Middle frontal gyrus (tissue), 1 donor: ENCODE data around the gene NRXN3.
A peak's percentile ranks its signal among the peaks of the same experiment; 100 is the strongest.

Experiments used
- DNase-seq: peaks from one replicate; pipeline ENCODE4 v3.0.0-alpha.2; 2015; ENCODE audit warnings: low spot score; ENCODE audit errors: extremely low spot score

NRXN3 gene

DNA sequence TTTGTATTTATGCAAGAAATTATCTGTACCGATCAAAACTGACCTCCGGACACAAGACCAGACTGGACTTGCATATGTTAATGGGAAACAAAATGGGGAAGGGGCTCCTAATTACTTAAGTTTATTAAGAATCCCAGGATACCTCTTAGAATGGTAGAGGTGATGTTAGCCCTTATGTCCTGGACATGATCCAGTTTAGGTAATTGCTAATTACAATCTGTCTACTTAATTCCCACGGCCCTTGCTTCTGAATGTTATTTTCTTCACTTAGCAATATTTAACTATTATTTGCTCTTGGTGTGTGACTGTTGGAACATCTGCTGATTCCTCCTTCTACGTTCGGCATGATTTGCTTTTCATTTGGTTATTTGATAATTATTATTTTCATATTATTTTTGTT, 1397.1 kb downstream of the NRXN3 start:
- no peak for DNase-seq

DNA sequence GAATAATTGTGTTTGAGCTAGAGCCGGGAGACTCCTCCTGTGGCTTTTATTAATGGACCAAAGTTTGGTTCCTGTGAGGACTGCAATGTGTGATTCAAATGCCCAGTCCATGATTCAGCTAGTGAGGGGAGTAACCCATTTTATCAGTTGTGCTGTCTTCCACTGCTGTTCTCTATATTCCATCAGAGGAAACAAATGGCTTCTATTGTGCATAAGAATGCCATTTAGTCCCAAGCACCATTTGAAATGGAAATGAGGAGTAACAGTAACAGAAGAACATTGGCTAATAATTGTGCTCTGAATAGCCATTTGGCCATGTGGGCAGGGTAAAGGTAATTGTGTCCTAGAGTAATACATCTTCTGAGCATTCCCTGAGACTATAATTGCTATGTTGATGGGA, 1398.4 kb downstream of the NRXN3 start:
- DNase-seq, result no peak

DNA sequence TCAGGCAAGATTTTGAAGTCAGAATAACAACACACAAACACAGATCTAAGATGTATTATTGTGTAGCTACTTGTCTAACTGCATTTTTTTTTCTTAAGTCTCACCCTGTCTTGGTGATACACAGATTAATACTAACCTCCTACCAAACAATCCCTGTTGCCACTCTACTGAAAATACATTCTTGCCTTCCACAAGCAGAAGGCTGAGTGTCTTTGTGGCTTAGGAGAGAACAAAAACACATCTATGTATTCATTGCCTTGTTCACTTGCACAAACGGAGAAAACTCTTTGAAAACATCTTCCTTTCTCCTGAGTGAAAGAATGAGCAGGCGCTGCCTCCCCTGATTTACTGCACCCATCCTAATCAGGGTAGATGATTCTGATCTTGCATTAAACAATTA, 1398.9 kb downstream of the NRXN3 start:
- no peak for DNase-seq

DNA sequence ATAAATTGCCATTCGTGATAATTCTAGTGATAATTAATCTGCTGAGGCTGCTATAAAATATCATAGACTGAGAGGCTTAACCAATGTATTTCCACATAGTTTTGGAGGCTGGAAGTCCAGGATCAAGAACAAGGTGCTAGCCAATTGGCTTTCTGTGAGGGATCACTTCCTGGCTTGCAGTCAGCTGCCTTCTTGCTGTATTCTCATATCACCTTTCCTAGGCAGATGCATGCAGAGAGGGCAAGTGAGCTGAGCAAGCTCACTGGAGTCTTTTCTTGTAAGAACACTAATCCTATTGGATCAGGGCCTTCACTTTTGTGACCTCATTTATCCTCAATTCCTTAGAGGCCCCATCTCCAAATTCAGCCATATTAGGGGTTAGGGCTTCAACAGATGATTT, 1400.5 kb downstream of the NRXN3 start:
- DNase-seq, result no peak

DNA sequence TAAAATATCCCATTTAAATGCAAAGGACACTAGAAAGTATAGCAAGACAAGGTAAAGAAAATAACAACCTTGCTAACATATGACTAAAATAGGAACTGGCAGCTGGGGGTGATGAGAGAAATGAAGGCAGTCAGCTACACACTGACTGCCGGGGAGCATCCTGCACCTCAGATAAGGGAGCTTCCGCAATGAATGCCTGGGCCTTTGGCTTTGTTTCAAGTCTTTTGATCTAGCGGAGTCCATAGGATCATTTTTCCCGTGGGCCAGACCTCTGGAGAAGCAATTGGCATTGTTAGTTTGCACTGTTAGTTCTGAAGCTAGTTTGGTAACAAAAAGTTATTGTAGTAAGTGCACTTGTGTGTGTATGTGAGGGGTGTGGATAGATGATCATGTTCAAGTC, 1401.2 kb downstream of the NRXN3 start:
- DNase-seq, result no peak

DNA sequence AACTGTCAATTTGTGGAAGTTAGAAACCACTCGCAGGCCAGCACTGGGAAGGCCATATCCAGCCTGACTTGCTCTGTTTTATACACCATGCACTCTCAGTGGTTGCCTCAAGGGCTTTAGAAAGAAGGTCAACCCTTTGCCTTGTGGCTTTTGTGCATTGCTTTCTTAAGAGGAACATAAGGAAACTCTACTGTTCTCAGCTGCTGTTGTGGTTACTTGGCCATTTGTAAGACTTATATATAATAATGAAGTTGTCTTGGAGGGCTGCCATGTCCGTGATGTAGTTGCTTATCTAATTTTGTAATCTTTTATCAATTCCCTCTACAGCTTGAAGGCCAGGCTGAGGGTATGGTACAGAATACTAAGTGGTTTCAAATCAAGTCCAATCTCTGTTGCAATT, 1403.3 kb downstream of the NRXN3 start:
- no peak for DNase-seq

DNA sequence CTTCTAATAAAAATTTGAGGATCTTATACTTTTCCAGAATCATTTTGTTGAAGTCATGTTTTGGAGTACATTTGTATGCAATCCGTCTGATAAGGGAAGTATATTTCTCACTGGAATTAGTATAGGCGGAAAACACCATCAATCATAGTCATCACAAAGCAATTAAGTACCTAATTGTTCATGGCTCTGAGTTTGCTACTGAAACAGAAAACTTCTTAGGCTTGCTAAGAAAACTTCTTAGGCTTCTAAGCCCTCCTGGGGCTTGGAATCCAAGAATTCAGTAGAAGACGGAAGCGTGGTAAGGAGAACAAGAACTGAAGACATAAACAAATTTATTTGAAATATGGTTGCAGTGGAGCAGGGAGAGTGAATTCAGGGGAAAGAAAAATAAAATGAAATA, 1404.9 kb downstream of the NRXN3 start:
- DNase-seq, result no peak

DNA sequence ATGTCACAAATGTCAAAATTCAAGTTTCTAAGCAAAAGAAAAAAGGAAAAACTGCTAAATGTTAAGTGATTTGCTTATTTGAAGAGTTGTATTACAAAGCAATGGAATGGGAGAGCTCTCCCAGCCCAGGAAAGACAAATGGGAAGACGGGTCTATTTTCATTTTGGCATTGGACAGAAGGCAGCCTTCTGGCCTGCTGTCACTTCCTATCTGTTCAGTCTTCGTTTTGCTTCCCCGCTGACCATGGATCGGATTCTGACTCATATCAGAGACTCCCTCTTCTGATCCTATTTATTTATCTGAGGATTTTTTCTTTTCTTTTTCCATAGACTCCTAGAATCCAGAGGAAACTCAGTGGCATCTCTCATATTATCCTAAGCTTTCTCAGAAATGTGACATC, 1406.3 kb downstream of the NRXN3 start:
- DNase-seq, result no peak

DNA sequence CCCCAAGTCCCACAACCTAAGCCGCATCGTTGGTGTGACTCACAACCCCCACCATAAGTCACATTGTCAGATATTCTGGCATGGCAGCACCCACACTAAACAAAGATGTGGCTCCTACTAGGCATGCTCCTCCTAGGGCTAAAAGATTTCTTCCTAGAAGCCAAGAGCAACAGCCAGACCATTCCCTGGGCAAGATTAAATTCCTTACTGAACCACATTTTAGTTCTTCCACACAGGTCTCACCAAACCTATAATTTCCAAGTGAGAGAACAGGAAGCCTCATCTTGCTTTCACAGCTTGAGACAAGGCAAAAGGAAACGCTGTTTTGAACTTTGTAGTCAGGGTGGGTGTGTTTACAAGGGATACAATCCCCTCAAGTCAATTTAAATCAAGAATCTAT, 1408.3 kb downstream of the NRXN3 start:
- no peak for DNase-seq

DNA sequence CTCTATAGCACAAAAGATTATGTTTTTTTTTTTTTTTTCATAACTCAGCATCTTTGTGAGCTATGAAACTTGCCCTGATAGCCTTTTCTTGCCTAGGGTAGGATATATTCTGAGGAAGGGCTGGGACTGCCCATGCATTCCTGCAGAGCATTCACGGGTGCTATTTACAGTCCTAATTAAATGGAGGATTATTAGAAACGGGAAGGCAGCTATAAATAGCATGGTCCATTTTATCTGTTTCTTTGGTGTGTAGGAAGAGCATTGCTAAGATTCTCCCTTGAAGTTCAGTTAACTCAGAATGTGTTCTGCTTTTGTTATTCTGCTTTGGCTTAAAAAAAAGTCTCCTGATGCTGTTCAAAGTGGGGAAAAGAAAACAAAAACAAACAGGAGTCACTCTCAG, 1410.2 kb downstream of the NRXN3 start:
- DNase-seq, result no peak

DNA sequence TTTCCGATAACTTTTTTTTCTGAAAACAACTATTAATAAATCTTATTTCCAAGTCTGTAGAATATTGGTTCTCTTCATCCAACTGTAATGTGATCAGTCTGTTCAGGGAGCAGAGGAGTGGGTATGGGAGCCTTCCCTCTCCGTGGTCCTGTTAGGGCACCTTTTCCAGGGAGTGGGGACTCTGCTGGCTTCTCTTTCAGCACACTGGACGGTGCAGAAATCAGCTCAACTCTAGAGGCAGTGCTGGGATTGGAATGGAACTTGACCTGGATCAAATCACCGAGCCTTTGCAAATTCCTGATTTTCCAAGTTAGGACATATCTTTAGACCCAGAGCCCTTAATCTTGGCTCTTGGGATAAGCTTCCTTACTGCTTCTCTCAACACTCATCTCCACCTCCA, 1410.7 kb downstream of the NRXN3 start:
- DNase-seq, result no peak

DNA sequence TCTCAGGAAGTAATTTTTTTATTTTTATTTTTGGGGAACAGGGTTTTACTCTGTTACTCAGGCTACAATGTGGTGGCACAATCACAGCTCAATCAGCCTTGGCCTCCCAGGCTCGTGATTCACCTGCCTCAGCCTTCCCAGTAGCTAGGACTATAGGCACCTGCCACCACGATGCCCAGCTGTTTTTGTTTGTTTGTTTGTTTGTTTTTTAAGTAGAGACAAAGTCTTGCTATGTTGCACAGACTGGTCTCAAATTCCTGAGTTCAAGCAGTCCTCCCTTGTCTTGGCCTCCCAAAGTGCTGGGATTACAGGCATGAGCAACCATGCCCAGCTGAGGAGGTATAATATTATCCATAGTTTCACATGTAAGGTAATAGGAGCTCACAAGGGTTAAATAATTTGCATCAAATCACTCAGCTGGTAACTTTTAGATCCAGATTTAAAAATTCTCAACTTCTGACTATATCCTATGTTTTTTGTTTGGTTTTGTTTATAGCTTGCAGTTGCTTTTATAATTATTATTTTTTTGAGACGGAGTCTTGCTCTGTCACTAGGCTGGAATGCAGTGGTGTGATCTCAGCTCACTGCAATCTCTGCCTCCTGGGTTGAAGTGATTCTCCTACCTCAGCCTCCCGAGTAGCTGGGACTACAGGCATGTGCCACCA, 1411.9 kb downstream of the NRXN3 start:
- DNase-seq, result no peak

DNA sequence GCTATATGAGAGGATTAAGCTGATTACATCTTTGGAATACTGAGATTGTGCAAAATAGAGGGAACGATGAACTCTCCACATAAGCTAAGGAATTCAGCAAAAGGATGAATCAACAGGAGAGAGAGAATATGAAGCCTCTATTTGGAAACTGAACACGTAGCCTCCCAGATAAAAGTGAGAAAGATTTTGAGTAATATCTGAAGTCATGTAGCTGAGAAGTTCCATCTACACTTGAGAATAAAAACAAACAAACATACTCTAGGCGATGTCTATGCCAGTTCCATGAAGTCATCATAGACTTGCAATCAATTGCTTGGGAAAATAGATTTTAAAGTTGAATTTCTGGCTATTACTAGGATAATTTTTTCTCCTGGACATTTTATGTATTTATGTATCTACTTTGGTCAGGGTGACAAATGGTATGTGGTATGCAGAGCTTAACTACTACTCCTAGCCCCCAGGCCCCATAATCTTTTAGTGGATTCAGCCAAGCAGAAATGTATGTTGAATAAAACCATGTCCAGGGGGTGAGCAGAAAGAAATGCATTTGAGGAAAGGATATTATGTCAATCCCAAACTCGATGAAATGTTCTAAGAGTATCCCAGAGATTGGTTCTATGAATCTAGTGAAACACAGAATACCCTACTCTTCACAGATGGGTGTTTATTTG, 1413.7 kb downstream of the NRXN3 start:
- DNase-seq, result no peak

DNA sequence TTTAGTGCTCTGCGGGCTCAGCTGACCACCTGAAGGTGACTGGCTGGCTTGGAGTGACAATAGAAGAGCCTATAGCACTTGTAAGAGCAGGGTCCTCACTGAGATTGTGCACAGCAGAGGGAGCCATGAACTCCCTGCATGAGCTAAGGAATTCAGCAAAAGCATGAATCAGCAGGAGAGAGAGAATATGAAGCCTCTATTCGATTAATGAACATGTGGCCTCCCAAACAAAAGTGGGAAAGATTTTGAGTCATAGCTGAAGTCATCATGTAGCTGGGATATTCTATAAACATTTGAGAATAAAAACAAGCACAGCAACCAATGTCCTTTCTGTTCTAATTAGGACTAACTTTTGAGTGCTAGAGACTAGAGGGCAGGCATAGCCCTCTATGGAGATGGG, 1414.5 kb downstream of the NRXN3 start:
- DNase-seq, result no peak

DNA sequence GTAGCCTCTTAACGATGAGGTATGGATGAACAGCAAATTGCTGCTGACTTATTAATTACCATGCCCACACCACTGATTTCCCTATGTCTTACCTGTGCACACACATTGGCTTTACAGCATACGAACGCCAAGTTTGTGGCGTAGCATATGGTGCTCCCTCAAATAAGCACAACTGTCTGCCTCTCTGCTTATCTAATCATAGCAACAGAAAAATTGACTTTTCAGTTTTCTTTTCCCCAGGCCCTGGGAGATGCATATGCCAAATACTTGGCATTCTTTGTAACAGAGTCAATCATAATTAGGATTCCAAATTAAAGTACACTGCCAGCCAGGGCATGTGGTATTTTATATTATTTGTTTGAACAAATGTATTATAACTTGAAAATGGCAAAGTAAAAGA, 1415.7 kb downstream of the NRXN3 start:
- no peak for DNase-seq

DNA sequence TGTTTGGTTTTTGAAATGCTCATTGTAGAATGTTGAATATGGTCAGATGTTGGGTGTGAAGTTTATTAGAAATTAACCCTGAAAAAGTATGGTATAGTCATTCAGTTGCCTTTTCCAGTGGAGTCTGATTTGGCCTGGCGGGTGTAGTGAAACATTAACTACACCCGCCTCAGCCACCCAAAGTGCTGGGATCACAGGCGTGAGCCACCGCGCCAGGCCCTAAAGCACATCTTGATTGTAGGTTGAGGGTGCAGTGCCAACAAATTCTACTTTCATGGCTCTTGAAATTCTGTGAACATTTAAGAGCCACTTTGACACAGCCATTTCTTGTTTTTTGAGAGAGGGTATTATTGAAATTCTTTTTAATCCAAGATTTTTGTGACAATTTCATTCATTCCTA, 1416.2 kb downstream of the NRXN3 start:
- DNase-seq, result no peak

DNA sequence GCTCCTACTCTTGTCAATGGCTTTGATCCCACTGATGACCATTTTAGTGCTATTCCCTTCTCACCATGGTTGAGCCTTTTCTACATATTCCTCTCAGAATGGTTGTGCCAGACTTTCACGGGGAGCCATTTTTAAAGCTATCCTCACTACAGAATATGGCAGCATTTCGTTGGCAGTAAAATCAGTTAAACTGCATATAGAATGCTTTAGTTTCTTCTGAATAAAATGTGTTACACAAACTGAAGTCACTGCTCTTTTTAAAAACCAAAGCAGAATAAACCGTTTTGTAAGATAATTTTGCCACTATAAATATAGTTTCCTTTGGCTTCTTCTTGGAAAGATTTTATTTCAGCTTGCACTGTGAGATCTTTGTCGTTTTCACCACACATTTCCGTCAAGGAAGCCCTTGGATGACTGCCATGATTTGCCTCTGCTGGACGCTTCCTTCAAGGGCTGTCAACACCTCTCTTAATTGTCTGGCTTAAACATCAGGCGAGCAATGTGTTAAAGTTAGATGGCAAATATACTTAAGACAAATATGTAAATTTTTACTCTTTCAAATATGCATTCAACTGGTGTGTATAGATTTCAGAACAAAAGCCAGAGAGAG, 1416.9 kb downstream of the NRXN3 start:
- peak; percentile 33 for DNase-seq

DNA sequence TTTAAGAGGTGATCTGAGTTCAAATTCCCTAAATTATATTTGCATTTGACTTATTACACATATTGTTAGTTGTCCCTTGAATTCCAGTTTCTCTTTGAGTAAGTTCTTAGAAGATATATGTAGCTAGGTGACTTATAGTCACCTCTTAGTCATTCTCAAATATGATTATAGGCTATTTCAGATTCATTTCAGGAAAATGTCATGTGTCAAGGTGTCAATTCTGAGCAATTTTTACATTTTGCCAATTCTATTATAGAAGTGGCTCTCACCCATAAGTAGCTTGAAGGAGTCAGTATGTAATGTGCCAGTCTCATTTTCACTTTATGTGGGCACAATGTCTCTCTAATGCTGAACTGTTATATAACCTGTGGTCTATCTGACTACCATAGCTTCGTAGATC, 1417.7 kb downstream of the NRXN3 start:
- DNase-seq, result no peak

DNA sequence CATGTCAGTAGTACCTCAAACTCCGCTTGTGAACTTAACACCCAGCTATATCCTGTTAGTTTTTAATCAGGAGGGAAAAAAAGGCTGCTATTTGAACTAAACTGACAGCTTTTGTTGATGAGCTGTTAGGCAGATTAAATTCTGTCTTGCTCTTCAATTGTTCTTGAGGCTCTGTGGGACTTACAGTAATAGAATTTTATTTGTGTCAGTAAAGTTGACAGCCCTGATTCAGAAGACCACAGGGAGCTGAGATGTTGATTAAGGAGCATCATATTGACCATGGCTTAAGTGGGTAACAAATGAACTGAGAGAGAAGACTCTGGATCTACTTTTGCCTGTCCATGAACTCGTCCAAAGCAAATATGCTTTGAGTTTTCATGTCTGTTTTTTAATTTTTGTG, 1418.2 kb downstream of the NRXN3 start:
- DNase-seq, result no peak

DNA sequence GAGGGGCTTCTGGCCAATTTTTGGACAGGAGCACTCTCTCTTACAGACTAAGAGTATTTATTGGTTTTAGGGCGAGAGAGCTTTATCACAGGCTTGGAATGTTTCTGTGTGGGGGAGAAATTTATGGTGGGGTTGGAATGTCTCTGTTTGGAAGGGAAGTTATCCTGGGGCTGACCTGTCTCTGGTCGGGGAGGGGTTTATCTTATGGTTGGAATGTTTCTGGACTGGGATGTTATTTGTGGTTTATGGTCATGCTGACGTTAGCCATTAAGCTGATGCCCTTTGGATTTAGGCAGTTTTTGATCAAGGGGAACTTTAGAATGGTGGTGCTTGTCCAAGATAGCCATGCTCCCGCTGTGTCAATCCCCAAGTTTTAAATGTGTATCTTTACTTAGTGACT, 1426.4 kb downstream of the NRXN3 start:
- no peak for DNase-seq

DNA sequence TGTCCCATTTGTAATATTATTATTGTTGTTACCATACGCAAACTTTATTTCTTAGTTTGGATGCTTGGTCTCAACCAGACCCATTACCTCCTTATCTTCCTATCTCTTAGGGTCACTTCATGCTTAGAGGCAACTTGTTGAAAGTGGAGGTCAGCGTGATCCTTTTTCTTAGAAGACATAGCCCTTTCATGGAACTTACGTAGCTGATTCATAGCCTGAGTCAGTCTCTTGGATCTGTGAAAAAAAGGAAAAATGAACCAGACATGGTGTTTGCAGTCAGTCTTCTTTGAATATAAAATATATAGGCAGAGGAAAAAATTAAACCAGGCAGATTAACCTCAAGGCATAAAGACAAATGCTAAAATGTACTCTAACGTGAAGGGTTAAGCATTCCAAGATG, 1427.4 kb downstream of the NRXN3 start:
- no peak for DNase-seq

DNA sequence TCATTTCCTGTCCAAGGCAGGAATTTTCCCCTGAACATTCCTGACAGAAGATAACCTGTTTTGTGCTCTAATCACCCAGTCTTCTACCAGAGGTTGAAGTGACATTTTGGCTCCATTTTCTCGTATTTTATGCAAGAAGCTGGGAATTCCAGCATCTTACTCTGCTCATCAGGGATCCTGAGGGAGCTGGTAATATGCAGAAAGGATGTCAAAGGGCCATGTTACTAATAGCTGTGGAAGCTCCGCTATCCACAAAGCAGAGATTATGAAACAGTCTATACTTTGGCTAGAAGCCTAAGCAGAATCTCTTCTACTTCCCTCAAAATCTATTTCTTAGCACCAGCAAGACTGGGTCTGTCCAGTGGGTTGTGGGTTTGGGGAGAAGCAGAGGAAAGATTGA, 1428.2 kb downstream of the NRXN3 start:
- no peak for DNase-seq

DNA sequence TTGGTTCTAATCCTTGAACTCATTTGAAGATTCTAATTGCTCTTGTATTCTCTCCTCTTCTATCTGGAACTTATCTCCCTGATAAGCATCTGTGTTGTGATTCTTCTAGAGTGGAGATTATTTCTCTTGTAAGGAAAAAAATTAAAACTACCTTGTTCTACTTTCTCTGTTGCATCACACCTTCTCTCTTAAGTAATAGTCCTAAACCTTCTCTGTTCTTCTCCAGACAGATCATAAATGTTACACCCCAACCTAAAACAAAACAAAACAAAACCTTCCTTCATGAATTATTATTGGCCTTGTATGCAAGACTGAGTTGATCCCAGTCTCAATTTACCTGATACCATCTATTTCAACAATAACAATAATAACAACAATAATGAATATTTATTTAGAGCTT, 1429.1 kb downstream of the NRXN3 start:
- DNase-seq, result no peak
